Measurements from ENCODE around the gene ZNF683.

Gene ZNF683

GRCh38 chr1:26384076-26384475 is 11.5 kb upstream of the ZNF683 start:
- no peak for DNase-seq

- DNase-seq, result no peak
These were observed 6.3 kb upstream of the ZNF683 start for GRCh38 chr1:26378879-26379251.

GRCh38 chr1:26378088-26378878 is 5.7 kb upstream of the ZNF683 start:
- DNase-seq, result peak; percentile 91

DNA sequence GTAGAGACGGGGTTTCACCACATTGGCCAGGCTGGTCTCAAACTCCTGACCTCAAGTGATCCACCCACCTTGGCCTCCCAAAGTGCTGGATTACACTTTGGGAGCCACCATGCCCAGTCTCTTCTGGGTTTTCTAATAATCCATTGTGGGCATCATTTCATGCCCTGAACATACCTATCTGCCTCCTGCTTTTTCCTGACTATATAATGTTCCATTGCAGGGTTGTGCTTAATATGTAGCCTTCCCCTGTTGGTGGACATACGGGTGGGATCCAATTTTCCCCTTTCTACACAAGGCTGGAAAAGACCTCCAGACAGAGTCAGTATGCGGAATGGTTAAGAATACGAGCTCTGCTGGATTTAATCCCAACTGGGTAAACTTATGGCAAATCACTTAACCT is 3.5 kb upstream of the ZNF683 start:
- DNase-seq, result no peak

DNA sequence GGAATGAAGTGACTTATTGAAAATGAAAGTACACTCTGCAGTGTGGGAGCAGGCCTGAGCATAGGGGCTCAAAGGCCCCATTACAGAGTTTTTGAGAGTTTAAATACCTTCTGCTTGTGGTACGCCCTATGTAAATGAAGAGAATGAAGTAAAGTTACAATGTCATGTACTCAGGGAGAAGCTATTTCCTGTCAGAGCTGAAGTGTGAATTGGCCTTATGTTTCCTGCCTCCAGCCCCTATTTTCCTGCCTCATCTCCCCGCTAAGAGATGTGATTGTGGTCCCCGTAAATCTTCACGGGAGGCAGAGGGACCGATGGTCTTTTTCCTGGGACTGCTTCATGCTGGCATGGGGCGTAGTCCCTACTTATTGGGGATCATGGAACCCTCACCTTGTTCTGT is 2.5 kb upstream of the ZNF683 start:
- no peak for DNase-seq

- peak; percentile 21 for DNase-seq
These were observed 1.8 kb upstream of the ZNF683 start for GRCh38 chr1:26374361-26374760.

GRCh38 chr1:26373789-26374188 is 1.2 kb upstream of the ZNF683 start:
- no peak for DNase-seq

GRCh38 chr1:26373281-26373680 is 731 bp upstream of the ZNF683 start:
- peak; percentile 36 for DNase-seq

DNA sequence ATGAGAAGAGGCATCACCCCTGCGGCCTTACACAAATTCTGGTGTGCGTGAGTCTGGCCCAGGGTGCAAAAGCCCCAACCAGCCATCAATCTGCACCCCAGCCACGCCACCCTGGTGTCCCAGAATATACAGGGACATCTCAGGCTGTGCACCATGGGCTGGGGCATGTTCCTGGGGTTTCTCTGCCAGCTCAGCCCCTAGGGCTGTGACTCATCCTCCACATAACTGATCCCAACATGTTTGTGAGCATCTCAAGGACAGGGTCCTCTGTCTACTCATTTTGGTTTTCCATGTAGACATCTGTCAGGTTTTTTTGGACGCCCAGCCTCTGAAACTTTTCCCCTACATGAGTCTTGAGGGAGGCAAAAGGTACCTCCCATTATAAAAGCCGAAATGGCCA is 511 bp downstream of the ZNF683 start:
- DNase-seq, result no peak

DNA sequence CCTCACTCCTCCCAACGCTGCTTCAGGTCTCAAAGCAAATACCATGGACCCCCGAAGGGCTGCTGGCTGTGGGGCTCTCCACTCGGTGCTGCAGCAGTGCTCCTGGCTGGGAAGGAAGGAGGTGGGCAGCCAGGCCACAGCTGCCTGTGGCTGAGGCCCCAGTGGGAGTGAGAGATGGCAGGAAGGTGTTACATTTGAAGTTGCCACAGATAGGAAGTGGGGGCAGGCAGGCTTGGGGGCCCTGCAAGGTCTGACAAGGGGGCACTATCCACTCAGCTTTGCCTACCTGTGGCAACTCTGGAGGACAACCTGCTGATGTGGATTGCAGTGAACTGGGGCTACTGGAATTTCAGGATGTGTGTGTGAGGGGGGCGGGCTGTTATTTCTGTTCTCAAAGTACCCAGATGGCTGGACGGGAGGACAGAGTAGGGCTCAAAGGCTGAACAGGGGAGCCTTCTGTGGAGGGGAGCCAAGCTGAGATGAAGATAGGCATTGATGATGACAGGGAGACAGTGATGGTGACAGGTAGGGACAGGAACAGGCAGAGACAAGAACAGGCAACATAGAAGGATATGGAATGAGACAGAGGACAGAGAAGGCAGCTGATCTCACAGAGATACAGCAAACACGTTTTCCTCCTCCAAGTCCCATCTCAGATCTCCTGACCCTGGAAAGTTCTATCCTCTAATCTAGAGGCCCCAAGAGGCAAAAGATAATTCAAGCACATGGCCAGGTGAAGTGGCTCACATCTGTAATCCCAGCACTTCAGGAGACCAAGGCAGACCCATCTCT is 1.8 kb downstream of the ZNF683 start:
- no peak for DNase-seq

- no peak for DNase-seq
These were observed 4.1 kb downstream of the ZNF683 start for GRCh38 chr1:26368486-26368885.

DNA sequence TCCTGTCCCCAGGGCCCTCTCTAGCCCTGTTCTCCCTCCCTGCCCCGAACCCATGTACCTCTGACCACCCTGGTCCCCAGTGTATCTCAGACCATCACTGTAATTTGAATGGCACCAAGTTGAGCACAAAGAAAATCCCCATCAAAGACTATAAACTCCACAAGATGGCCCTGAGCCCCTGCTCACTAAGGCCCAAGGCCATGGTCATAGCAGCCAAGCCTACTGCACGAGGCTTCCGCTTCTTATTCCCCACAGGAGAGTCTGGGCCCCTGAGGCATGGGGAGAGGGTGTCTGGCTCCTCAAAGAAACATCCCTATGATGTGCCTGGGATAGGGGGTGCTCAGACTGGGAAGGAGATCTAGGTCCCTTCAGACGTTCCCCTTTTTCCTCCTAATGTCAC is 4.5 kb downstream of the ZNF683 start:
- DNase-seq, result no peak

- DNase-seq, result no peak
These were observed 5.1 kb downstream of the ZNF683 start for GRCh38 chr1:26367441-26367840.

- DNase-seq, result no peak
These were observed 7.6 kb downstream of the ZNF683 start for GRCh38 chr1:26364956-26365355.

GRCh38 chr1:26363549-26364448 is 8.8 kb downstream of the ZNF683 start:
- peak; percentile 91 for DNase-seq

DNA sequence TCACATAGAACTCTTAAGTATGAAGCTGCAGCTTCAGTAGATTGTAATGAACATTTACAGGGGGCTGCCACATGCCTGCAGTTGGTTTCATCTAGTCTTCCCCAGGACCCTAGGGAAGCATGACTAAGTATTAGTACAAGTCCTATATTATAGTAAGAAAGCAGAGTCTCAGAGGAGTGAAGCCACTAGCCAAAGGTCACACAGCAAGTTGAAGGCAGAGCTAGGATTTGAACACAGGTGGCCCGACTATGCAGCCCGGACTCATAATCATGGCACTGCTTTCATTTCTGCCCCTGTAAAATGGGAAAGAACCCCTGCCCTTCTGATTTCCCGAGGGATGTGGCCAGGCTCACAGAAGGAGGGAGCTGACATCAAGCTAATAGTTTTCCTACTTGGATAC is 10.2 kb downstream of the ZNF683 start:
- no peak for DNase-seq

- DNase-seq, result no peak
These were observed 10.9 kb downstream of the ZNF683 start for GRCh38 chr1:26361605-26362122.

DNA sequence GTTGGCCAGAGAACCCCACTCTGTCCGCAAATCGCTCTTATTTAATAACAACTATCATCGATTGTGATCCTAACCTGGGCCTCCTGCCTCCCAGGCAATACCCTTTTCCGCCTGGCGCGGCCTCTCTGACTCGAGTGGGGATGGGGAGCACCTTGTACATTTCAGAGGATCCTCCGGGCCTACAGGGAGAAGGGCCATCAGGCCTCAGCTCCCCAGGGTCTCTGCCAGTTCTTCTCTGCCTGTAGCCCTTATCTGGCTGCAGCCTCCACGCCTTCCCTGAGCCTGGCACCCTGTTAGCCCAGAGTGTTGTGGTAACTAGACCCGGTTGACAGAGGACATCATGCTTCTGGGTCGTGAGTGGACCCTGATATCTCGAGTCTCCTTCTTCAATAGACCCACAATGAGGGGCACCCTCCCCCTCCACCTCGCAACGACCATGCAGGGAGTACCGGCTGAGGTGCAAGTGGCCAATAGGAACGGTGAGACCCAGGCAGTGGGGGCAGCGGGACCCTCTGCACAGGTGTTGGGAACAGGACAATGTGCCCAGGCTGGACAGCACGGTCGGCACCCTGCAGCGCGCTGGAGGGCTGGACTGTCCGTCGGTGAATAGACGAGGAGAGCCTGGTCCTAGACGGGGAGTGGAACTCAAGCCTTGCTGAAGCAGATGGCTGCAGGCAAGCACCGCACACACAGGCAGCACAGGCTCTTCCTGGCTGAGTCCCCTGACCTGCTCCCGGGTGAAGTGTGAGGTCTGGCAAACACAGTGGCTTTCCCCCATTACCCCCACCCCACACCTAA is 11.5 kb downstream of the ZNF683 start:
- no peak for DNase-seq

GRCh38 chr1:26359981-26360806 is 12.4 kb downstream of the ZNF683 start:
- peak; percentile 23 for DNase-seq

- peak; percentile 62 for DNase-seq
These were observed 13.9 kb downstream of the ZNF683 start for GRCh38 chr1:26358411-26359384.

Data from activated CD4-positive, alpha-beta T cell treated with anti-CD3 and anti-CD28 coated beads, Interleukin-10, Interleukin-2, amounts not matched to agents 100 ng/mL and 50 ng/mL, durations not matched to agents 16 hours and 8 hours (primary cell).